GM13976 (cell line): ENCODE results near the gene TMEM140.

Experiments used
- DNase-seq: peaks from one replicate; pipeline ENCODE4 v3.0.0; 2012; ENCODE audit warnings: low spot score
- in situ Hi-C: fragments of 300-500 bp; cut with MboI; formaldehyde crosslinking; loops from one replicate; pipeline ENCODE4 v1.12.0; 2022; ENCODE audit warnings: low sequenced_read_pairs, mixed read lengths, inconsistent platforms; ENCODE audit not compliant: unreplicated experiment
- TF ChIP-seq, protein P1 (sequence below): IDR thresholded peaks from 2 replicates; pipeline ENCODE4 v1.5.1; 2012; ENCODE audit warnings: borderline replicate concordance, mild to moderate bottlenecking; ENCODE audit not compliant: insufficient read depth; ENCODE audit errors: extremely low read depth, missing control alignments, control extremely low read depth

TMEM140 gene

DNA sequence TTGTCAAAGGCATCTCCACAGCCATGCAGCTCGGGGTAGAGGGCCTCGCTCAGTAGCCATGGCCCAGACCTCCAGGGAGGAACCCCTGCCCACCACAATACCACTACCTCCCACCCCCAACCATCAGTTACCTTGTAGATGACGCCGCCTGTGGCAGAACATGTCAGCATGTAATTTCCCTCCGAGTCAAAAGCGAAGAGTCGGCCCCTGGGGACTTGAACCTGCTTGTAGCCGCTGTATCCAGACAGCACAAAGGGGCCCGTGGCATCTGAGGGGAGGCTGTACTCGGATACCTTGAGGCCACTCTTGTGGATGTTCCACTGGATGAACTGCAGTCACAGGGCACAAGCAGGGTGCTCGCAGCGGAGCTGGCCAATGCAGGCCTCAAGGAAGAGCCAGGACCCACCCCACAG lies 39.0 kb downstream of the TMEM140 start:
- peak; percentile 88 for DNase-seq
- in situ Hi-C loops: no loop called here
- TF ChIP-seq, protein P1, sequence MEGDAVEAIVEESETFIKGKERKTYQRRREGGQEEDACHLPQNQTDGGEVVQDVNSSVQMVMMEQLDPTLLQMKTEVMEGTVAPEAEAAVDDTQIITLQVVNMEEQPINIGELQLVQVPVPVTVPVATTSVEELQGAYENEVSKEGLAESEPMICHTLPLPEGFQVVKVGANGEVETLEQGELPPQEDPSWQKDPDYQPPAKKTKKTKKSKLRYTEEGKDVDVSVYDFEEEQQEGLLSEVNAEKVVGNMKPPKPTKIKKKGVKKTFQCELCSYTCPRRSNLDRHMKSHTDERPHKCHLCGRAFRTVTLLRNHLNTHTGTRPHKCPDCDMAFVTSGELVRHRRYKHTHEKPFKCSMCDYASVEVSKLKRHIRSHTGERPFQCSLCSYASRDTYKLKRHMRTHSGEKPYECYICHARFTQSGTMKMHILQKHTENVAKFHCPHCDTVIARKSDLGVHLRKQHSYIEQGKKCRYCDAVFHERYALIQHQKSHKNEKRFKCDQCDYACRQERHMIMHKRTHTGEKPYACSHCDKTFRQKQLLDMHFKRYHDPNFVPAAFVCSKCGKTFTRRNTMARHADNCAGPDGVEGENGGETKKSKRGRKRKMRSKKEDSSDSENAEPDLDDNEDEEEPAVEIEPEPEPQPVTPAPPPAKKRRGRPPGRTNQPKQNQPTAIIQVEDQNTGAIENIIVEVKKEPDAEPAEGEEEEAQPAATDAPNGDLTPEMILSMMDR: no peak

DNA sequence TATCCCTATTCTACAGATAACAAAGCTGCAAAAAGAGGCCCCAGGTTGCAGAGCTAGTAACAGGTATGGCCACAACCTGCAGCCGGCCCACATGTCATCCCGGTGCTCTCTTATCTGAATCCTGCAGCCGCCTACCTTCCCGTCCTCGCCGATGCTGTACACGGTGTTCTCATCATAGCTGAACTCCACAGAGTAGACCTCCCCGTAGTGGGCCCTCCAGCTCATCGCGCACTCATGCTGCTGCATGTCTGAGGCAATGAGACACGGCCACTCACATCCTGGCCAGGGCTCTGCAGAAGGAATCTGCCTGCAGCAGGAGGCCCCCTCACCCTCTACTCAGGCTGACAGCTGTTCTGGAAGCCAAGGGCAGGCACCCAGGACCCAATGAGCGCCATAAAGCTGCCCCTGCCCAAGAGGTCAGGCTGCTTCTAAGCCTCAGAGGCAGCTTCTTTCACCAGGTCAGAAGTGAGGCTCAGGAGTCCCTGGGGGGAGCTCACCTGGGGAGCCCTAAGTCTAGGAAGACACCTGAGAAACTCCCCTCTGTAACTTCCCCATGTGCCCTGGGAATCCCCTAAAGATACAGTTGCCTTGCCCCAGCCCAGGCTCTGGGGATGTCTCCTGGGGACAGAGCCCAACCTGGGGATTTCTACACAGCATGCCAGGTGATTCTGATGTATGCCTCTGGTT lies 40.6 kb downstream of the TMEM140 start:
- DNase-seq: peak; percentile 58
- in situ Hi-C loops: no loop called here

DNA sequence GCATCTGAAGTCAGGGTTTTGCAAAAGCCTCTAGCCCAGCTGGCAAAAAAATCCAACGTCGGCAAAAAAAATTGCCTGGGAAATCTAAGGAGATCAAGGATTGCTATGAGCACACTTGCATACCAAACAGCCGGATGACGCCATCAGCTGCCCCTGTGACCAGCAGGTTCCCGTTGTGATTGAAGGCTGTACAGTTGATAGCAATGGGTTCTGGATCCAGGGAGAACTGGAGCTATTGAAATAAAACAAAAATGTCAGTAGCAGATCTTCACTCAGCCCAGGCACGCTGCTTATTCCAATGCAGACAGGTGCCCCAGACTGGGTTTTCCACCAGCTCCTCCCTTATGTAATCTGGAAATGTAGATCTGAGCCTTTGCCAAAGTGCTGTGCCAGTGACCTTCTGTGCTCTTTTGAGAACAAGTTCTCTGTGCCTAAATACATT lies 41.4 kb downstream of the TMEM140 start:
- TF ChIP-seq, protein P1: no peak
- in situ Hi-C loops: no loop called here
- DNase-seq: no peak

More for the DNA sequence above, 40.6 kb downstream of the TMEM140 start:
- TF ChIP-seq, protein P1: no peak

DNA sequence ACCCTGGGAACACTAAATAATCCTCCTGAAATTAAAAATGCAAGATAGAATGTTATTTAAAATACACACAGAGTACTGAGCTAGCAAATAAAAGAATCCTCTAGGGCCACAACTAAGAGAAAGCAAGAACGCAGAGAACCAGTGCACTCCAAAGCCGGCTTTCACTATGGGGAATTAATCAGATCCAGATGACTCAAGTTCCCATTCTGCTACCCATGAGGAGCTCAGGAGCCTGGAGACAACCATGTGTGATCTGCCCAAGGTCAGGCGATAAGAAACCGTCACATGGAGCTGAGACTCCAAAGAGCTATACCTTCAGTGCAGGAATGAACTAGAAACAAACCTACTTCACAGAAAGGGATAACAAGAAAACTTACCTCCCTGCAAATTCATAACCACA lies 42.1 kb downstream of the TMEM140 start:
- TF ChIP-seq, protein P1: no peak
- in situ Hi-C loops: no loop called here
- DNase-seq: no peak

DNA sequence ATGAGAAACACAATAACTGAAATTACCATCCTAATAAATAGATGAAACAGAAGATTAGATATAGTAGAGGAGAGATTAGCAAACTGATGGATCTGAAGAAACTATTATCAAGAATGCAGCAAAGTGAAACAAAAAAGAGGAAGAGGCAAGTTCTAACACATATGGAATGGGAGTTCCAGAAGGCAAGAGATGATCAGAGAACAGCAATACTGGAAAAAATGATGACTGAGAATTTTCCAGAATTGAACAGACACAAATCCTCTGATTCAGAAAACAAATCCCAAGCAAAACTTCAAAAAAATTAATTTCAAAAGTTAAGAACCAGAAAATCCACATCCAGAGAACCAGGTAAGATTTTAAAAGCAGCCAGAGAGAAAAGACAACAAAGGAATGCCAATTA lies 42.8 kb downstream of the TMEM140 start:
- no peak for DNase-seq
- in situ Hi-C loops: no loop called here
- TF ChIP-seq, protein P1: no peak

DNA sequence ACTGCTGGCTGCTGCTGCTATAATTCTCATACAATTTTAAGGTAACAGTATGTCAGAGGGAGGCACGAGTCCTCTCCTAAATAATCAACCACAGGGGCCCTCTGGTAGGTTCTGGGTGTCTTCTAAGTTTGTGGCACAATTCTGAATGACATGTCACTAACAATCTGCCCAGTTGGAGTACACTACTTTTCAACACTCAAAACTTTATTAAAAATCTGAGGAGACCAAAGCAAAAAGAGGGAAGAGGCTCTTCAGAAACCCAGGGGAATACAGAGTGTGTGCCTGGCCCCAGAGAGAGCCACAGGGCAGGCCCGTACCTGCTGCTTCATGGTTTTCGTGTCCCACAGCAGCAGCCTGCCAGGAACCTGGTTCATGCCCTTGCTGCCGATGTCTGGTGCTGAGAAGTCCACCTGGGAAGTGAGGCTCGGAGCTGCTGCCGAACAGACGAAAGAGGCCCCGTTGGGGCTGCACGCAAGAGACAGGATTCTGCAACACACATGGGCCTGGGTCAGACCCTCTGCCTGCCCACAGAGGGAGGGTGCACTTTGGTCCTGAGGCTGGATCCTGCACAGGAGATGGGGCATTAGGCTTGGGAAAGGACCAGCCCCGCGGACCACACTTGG lies 45.2 kb downstream of the TMEM140 start:
- DNase-seq: no peak
- in situ Hi-C loops: no loop called here
- TF ChIP-seq, protein P1: no peak
